ENCODE data around the gene CNTN4.

GRCh38 chr3:3071136-3071535, 972.5 kb downstream of the CNTN4 start:
- TF ChIP-seq CTCF (IDR thresholded peaks at IDR 0.05), result no peak
- TF ChIP-seq POLR2A (IDR thresholded peaks at IDR 0.05), result no peak

All from body of pancreas (tissue), 4 donors.